ENCODE measurements around the gene CAPZA1.

The CAPZA1 gene

GRCh38 chr1:112716133-112716720, 96.6 kb downstream of the CAPZA1 start (continued):
- TF ChIP-seq, protein P1, sequence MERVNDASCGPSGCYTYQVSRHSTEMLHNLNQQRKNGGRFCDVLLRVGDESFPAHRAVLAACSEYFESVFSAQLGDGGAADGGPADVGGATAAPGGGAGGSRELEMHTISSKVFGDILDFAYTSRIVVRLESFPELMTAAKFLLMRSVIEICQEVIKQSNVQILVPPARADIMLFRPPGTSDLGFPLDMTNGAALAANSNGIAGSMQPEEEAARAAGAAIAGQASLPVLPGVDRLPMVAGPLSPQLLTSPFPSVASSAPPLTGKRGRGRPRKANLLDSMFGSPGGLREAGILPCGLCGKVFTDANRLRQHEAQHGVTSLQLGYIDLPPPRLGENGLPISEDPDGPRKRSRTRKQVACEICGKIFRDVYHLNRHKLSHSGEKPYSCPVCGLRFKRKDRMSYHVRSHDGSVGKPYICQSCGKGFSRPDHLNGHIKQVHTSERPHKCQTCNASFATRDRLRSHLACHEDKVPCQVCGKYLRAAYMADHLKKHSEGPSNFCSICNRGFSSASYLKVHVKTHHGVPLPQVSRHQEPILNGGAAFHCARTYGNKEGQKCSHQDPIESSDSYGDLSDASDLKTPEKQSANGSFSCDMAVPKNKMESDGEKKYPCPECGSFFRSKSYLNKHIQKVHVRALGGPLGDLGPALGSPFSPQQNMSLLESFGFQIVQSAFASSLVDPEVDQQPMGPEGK (tag by site-specific recombination; IDR thresholded peaks at IDR 0.05), result peak; percentile 64
- TF ChIP-seq WT1 (tag by site-specific recombination; IDR thresholded peaks at IDR 0.05) (peak; percentile 20; the same call in 1 of the 2 replicates), ZNF341 (tag by site-specific recombination; IDR thresholded peaks at IDR 0.05; ENCODE audit: low read depth) (peak; percentile 71), ZNF114 (tag by site-specific recombination; IDR thresholded peaks at IDR 0.05) (no peak), ZNF324 (tag by site-specific recombination; IDR thresholded peaks at IDR 0.05) (no peak), ZNF664 (tag by site-specific recombination; IDR thresholded peaks at IDR 0.05) (0 out of 2 replicates have a peak, but pooled peaks have one; percentile 17), ZNF133 (tag by site-specific recombination; IDR thresholded peaks at IDR 0.05) (no peak), ZBTB1 (tag by site-specific recombination; IDR thresholded peaks at IDR 0.05) (no peak), ZNF626 (tag by site-specific recombination; IDR thresholded peaks at IDR 0.05) (no peak), ZNF629 (tag by site-specific recombination; IDR thresholded peaks at IDR 0.05) (0 out of 2 replicates have a peak, but pooled peaks have one; percentile 8), ZNF76 (tag by site-specific recombination; IDR thresholded peaks at IDR 0.05; ENCODE audit: borderline replicate concordance, low read depth) (peak; percentile 41; the same call in 1 of the 2 replicates), KLF8 (tag by site-specific recombination; IDR thresholded peaks at IDR 0.05) (peak; percentile 45)

GRCh38 chr1:112717263-112717873, 97.7 kb downstream of the CAPZA1 start:
- no peaks in the 10 kb centered on the region for H3K9me3 ChIP-seq (ENCODE audit: control insufficient read depth, insufficient read depth, low read depth, low read length)
- TF ChIP-seq, protein P2, sequence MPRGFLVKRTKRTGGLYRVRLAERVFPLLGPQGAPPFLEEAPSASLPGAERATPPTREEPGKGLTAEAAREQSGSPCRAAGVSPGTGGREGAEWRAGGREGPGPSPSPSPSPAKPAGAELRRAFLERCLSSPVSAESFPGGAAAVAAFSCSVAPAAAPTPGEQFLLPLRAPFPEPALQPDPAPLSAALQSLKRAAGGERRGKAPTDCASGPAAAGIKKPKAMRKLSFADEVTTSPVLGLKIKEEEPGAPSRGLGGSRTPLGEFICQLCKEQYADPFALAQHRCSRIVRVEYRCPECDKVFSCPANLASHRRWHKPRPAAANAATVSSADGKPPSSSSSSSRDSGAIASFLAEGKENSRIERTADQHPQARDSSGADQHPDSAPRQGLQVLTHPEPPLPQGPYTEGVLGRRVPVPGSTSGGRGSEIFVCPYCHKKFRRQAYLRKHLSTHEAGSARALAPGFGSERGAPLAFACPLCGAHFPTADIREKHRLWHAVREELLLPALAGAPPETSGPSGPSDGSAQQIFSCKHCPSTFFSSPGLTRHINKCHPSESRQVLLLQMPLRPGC (tag by site-specific recombination; IDR thresholded peaks at IDR 0.05), result no peak
- TF ChIP-seq, protein P3, sequence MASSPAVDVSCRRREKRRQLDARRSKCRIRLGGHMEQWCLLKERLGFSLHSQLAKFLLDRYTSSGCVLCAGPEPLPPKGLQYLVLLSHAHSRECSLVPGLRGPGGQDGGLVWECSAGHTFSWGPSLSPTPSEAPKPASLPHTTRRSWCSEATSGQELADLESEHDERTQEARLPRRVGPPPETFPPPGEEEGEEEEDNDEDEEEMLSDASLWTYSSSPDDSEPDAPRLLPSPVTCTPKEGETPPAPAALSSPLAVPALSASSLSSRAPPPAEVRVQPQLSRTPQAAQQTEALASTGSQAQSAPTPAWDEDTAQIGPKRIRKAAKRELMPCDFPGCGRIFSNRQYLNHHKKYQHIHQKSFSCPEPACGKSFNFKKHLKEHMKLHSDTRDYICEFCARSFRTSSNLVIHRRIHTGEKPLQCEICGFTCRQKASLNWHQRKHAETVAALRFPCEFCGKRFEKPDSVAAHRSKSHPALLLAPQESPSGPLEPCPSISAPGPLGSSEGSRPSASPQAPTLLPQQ (tag by site-specific recombination; IDR thresholded peaks at IDR 0.05), result no peak
- TF ChIP-seq PRDM6 (tag by site-specific recombination; IDR thresholded peaks at IDR 0.05) (no peak), ZNF596 (tag by site-specific recombination; IDR thresholded peaks at IDR 0.05) (no peak), OVOL3 (tag by site-specific recombination; IDR thresholded peaks at IDR 0.05) (no peak), TSHZ1 (tag by site-specific recombination; IDR thresholded peaks at IDR 0.05; ENCODE audit: borderline replicate concordance) (no peak), GLIS2 (tag by site-specific recombination; IDR thresholded peaks at IDR 0.05) (no peak), ZNF114 (tag by site-specific recombination; IDR thresholded peaks at IDR 0.05) (no peak), ZNF138 (tag by site-specific recombination; IDR thresholded peaks at IDR 0.05; ENCODE audit: borderline replicate concordance) (no peak), ZNF341 (tag by site-specific recombination; IDR thresholded peaks at IDR 0.05; ENCODE audit: low read depth) (no peak), ZNF146 (tag by site-specific recombination; IDR thresholded peaks at IDR 0.05) (no peak), ZNF140 (tag by site-specific recombination; IDR thresholded peaks at IDR 0.05) (no peak), ZNF488 (tag by site-specific recombination; IDR thresholded peaks at IDR 0.05) (no peak)
- ChIA-PET CTCF (interaction anchor here (0.8 to 9.1 kb wide), 23 partner anchors 9 to 446 kb away, joined by 3 to 417 read pairs (median 7); partner anchors contain the start of gene LRIG2), POLR2A (no interaction called here)
- no peaks in the 10 kb centered on the region for H3K36me3 ChIP-seq (ENCODE audit: control insufficient read depth in 2 of 2, insufficient read depth in 1 of 2, low read length in 2 of 2)
- no peak overlapping the region for H3K27ac ChIP-seq (ENCODE audit: extremely low read depth, low read depth, low read length)
- H3K4me1 ChIP-seq (ENCODE audit: control insufficient read depth, insufficient read depth, low read length), result no peaks in the 10 kb centered on the region
- H3K4me3 ChIP-seq (ENCODE audit: low read depth, low read length), result no peak overlapping the region

Data from HEK293 (cell line).